Sigmoid colon (tissue), 4 donors: ENCODE results near the gene HELB.

Experiments
- CTCF ChIP-seq, 4 experiments: fragments of 450-650 bp in 3 of 4; fragments of 200-600 bp in 1 of 4; IDR thresholded peaks; one replicate each; pipeline ENCODE4 v1.5.1; 2016 to 2019; ENCODE audit warnings: antibody characterized with exemption in 4 of 4, mild to moderate bottlenecking in 3 of 4, moderate library complexity in 2 of 4
- EP300 ChIP-seq, 4 donors: sonication (generic); formaldehyde crosslinking; IDR thresholded peaks; one replicate each; pipeline ENCODE4 v1.6.1; 2017; ENCODE audit warnings: antibody characterized with exemption in 4 of 4
- POLR2A ChIP-seq, 2 donors: fragments of 450-650 bp; IDR thresholded peaks; one replicate each; pipeline ENCODE4 v1.6.1; 2016; ENCODE audit warnings: antibody characterized with exemption in 2 of 2, mild to moderate bottlenecking in 2 of 2, moderate library complexity in 2 of 2

- TF ChIP-seq CTCF (IDR thresholded peaks at IDR 0.05) (no peak), EP300 (IDR thresholded peaks at IDR 0.05) (no peak), POLR2A (IDR thresholded peaks at IDR 0.05) (no peak)
These were observed 42.9 kb downstream of the HELB start for GRCh38 chr12:66345212-66345611.
